T-helper 1 cell (primary cell): ENCODE measurements around the gene TDRD12.
"Not testable (repeated sequence)": the region's sequence is repeated elsewhere in the genome, so short reads cannot be mapped to it uniquely, and the experiment has no call there.

Experiments used
- DNase-seq, 5 donors: peaks; one replicate each; pipeline ENCODE4 v3.0.0-alpha.2; 2012 to 2020

Gene TDRD12

DNA sequence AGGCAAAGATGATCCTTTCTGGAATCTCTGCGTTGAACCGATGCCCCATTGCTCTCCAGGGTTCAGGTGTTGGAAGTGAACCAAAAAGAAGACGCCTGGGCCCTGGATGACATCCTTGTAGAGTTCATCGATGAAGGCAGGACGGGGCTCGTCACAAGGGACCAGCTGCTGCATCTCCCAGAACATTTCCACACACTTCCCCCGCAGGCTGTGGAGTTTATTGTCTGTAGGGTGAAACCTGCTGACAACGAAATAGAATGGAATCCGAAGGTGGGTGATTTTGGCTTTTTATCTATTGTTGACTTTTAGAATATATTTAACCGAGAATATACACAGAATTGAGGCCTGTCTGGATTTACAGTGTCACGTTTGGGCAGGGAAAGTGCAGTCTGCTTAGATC, 91.6 kb downstream of the TDRD12 start:
- DNase-seq, result no peak

GRCh38 chr19:32812036-32812435, 92.5 kb downstream of the TDRD12 start:
- DNase-seq, result no peak

DNA sequence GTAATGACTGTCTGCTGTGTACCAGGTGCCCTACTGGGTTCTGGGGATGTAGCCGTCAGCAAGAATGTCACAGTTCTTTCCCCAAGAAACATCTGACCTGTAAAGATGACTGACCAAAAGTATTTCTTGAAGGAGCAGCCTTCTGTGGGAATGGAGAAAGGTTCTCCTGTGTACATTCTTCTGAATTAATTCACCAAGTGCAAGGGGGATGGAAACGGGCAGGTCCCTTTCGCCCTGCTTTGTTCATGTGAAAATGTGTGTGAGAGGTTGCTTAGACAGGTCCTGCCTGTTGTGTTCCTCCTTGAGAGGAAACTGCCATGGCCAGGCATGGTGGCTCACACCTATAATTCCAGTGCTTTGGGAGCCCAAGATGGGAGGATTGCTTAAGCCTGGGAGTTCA, 93.0 kb downstream of the TDRD12 start:
- DNase-seq, result no peak

GRCh38 chr19:32813862-32814425, 94.4 kb downstream of the TDRD12 start:
- DNase-seq, result no peak

DNA sequence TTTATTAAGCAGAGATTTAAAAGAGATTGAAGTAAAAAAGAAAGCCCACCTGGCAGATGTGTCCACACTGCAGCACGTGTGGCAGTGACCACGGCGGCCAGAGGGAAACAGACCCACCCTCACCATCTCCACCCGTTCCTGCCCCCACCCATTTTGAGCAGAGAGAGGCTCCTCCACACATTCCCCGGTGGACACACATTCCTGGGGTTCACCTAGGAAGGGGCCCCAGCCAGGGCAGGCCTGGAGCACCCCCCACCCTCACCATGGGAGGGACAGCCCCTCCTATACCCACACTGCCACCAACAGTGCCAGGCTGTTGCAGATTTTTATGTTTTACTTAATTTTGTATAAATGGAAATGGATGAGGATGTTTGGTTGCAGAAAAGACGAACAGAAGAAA, 95.1 kb downstream of the TDRD12 start:
- DNase-seq, result no peak

DNA sequence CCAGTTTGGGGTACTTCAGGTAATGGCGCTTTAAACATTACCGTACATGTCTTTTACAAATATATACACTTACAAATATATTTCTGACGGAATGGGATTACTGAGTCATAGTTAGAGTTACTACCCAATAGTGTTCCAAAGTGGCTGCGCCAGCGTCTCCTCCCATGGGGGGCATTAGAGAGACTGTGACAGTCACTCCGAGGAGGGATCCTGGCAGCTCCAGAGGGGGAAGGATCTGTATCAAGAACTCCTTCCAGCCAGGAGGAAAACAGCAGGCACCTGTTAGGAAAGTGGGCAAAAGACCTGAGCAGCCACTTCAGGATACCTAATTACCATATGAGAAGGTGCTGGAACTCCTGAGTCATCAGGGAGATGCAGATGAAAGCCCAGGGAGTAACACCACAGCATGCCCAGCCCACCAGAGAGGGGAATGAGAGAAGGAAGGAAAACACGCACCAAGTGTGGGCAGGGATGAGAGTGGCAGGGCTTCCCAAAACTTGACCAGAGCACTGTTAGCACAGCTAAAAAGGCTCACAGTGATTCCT, 97.1 kb downstream of the TDRD12 start:
- DNase-seq, result no peak

DNA sequence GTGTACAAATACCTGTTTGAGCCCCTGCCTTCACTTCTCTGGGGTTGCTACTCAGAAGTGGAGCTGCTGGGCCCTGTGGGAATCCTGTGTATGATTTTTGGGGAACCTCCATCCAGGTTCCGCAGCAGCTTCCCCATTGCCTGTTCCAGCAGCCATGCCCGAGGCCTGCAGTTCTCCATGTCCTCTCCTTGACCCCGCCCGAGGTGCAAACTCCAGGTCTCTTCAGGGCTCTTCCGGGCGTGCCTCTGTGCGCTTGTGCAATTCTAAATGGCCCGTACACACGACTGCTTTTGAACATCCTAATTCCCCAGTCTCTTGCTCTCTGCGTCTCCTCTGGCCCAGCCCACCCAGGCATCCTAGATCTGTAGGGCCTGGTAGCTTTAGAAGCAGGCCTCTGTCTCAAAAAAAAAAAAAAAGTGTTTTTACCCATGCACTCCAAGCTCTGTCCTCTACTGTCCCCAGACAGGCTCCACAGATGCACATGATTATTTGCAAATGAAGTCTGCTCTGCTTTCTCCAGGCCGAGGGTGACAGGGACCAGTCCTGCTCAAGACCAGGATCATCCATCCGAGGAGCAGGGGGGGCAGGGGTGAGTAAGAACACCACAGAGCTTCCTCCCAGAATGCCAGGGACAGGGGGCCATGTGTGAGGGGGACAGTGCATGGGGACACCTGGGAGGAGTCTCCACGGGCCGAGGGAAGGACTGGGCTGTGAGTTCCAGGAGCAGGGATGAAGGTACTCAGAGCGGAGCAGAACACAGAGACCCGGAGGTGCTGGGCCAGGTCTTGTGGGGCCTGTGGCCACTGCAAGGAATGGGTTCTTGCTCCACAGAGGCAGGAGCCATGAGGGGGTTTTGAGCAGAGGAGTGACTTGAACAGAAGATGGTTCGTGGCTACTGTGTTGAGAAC, 98.3 kb downstream of the TDRD12 start:
- DNase-seq, result no peak

DNA sequence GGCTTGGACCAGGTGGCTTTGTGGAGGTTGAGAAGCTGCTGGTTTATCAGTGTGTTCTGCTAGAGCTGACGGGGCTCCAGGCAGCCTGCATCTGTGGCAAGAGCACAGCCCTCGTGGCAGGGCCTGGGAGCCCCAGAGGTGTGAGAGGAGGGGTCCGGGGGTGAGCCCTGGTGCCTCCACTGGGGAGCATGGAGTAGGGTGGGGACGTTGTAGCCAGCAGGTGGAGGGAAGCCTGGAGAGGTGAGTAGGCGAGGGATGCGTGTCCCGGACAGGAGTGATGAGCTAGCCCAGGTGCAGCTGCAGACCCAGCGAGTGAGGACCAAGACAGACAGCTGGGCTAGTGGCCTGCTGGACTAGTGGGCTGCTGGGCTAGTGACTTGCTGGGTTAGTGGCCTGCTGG, 99.0 kb downstream of the TDRD12 start:
- no peak for DNase-seq

DNA sequence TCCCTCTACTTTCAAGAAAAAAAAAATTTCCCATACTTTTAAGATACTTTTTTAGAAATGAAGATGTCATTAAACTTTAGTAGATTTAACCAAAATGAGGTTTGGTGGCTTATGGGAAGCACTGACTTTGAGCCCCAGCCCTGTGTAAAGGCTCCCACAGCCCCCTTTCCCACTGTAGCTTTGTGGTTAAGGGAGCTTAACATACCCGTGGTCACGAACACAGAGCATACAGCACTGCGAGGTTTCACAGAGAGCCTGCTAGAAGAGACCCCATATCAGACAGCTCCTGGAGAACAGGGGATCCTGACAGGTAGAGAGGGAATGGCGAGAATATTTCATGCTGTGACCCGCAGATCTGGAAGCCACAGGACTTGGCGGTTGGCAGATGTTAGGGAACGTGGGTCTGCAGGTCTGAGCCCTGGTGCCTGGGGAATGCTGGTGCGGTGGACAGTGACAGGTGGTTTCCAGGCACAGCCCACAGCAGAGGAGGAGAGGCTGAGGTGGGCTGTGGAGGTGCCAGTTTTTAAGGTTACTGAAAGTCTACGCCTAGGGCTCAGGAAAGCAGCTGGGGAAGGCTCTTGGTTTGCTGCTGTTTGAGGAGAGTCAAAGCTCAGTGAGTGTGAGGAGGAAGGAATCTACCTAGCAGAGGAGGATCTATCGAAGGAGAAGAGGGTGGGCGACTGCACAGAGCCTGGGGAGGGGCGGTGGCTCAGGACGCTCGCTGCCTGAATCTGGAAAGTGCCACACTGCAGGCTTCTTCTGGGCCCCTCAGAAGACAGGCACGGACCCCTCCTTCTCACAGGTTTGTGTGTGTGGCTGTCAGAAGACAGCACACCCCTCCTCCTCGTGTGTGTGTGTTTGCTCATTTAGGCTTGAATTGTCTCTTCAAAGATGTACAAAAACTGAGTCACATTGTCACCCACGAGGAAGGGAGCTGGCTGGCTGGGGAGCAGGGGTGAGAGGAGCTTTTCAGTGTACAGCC, 100.1 kb downstream of the TDRD12 start:
- DNase-seq, result no peak

GRCh38 chr19:32822916-32823746, 103.6 kb downstream of the TDRD12 start:
- no peak for DNase-seq

GRCh38 chr19:32823747-32824102, 104.2 kb downstream of the TDRD12 start:
- no peak for DNase-seq

DNA sequence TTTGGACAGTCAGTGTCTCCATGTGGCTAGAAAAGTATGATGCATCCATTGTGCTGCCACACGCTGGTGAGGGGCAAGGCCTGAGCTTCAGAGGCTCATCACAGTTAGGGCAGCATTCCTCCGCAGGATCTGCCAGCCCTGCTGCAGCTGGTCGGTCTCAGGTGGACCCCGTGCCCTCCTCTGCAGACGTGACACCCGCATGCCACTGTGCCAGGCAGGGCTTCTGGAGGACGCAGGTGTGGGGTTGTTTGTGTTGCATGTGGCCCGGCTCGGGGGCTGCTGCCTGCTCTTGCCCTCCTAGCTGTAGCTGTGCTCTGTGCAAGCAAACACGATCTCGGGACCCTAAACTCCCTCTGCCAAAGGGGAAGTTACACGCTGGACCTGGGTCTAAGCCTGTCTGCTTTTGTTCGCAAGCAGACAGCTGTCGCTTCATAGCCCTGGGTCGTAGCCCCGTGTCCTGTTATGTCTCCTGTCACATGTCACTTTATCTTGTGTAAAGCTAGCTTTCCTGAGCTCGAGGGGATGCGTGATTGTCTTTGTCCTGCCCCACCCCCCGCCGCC, 104.7 kb downstream of the TDRD12 start:
- no peak for DNase-seq

DNA sequence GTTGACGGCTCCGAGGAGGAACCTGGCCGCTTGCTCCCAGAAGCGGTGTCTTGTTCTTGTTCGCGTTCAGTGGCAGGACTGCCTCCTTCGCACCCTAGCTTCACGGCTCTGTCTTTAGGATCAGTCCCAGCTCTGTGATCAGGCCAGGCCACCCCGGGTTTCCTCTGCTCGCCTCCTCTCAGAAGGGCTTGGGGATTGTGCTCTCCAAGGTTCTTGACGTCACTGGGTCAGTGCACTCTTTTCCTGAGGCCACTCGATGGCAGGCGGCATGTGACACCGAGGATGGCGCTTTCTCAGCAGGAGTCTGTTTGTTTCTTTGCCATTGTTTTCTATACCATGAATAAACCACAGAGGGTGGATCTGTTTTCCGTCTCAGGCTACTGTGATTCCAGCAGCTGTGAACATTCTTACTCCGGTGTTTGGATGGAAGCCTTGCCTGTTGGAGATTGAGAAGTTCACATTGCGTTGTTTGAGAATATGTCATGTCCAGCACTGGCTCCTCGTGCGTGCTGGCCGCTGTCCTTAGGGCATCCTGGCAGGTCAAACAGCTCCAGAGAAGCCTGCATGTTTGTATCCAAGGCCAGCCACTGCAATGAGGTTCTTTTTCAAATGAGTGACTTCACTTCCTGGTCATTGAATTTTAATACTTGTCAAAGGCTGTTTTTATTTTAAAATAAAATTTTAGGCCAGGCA, 105.5 kb downstream of the TDRD12 start:
- DNase-seq, result no peak

- no peak for DNase-seq
Measured at GRCh38 chr19:32828139-32828538, 108.6 kb downstream of the TDRD12 start.

- no peak for DNase-seq
Measured at GRCh38 chr19:32828643-32829344, 109.2 kb downstream of the TDRD12 start.

DNA sequence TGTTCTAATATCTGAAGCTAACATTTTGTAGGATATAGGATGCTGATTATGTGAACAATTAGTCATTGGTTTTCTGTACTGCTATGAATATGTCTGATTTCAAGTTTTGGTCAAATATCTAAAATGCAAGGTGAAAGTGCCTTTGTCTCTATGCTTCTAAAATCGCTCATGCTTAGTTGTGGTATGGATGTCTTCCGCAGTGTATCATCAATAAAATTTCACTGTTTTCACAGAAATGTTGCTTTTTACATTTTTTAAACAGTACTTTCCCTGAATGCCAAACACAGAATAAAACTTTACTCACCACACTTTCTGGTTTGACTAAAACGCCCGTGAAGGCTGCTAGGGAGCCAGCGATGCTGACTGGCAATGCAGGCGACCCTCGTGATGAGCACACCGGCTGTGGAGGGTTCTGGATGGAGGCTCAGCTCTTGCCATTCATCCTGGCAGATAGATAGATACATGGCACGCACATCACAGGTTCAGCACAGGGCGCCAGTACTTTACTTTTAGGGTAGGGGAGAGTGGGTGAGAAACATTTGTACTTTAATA, 109.9 kb downstream of the TDRD12 start:
- DNase-seq, result no peak

DNA sequence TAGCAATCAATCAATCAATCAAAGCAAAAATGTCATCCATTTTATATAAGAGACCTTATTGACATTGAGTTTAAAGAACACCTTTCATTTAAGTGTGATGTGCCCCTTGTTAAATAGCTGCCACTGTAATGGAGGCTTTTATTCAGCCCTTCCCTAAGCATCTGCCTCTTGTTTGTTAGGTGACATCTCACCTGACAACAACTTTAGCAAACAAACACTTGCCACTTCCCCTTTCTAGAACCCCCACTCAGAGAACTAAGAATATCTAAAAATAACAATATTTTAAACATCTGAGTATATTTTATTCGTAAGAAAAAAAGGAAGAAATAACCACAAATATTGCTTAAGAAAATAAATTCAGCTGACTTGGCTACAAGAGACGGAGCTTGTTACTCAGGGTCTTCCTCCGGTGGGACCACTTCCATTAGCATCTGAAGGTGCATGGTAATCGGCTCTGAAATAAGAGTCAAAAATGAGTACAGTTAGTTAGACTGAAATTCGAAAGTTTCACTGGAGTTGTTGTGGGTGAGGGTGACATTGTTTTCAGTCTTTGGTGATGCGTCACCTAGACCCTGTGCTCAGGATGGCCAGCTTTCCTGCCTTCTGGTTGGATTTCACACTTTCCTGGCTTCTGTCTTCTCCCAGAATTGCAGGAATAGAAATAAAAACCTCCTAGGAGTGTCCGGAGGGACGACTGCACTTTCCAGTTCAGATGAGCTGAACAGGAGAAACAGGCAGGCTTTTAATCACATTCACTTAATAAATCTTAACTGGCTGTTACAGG, 110.9 kb downstream of the TDRD12 start:
- no peak for DNase-seq

DNA sequence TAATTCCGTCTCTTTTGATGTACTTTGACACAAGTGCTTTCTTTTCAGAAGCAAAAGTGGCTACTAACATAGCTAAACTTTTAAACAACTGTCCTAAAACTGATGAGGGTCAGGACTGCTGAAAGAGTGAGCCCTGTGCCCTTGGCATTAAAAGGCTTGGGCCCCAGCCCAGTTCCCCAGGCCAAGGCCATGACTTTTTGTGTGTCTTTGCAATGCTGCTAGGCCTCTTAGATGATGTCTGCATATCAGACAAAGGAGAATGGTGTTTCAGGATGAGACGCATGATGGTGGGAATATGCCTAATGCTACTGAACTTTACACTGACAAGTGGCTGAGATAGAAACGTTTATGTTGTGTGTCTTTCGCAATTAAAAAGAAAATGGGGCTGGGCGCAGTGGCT, 112.0 kb downstream of the TDRD12 start:
- DNase-seq, result no peak

- DNase-seq, result not testable (repeated sequence)
Measured at GRCh38 chr19:32832094-32832493, 112.5 kb downstream of the TDRD12 start.
